ENCODE data around the gene EFCAB11. TPM values are rescaled to one million over a fixed set of nuclear protein-coding genes. Genes with fewer than 3 reads are reported as not detected.

Gene EFCAB11
- total and polyA plus RNA-seq, 9 of the 15 experiments (the other 6 are each of a cell fraction or from before 2014, with no cell fraction given) = 13.4 to 37.9 (median 17.4) TPM

DNA sequence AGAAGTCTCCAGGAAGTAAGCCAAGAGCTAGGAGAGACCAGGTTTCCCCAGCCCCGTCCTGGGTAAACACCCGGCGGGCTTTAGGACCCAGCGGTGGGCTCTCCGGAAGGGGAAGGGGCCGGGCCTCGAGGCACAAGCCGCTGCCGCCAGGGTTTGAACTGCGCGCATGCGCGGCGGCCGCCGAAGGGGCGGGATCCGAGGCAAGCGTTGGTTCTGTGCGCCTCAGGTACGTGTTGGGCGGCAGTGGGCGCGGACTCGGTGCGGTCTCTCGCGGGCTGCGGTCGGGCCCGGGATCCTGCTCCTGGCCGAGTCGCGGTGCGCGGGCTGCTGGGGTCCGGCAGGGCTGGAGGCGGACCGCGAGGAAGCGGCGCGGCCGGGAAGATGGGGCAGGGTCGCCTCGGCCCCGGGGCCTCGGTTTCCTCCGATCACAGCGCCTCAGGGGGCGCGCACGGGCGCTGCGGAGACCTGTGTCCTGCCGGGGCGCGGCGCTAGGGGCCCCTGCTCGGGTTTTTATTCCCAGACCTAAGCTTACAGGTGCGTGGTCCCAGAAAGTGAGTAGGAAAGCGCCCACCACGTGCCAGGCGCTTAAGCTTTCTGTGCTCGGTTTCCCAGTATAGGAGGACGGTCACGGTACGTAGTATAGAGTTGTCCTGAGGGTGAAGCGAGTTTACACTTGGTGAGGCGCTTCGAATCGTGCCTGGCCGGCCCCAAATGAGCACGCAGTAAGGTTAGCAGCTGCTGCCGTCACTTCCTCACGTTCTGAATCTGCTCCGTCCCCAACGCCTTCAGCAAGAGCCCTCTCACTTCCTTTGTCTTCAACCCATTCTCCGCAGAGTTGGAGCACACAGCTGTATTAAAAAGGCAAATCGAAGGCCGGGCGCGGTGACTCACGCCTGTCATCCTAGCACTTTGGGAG is 1.5 kb upstream of the EFCAB11 start, which contains the start of gene TDP1 (continued):
- TF ChIP-seq RUNX1 (IDR thresholded peaks at IDR 0.05; ENCODE audit: low read depth) = no peak
- no peak for TF ChIP-seq PURB (CRISPR knock-in tag; IDR thresholded peaks at IDR 0.05; ENCODE audit: low read depth)
- TF ChIP-seq ZNF444 (CRISPR knock-in tag; IDR thresholded peaks at IDR 0.05) = no peak
- TF ChIP-seq POLR2AphosphoS5 (IDR thresholded peaks at IDR 0.05; ENCODE audit: control insufficient read depth, insufficient read depth, low read depth, low read length) = peak; percentile 52
- TF ChIP-seq KLF13 (tag; IDR thresholded peaks at IDR 0.05; ENCODE audit: borderline replicate concordance, low read depth) = no peak
- TF ChIP-seq FOXA3 (CRISPR knock-in tag; conservative IDR thresholded peaks at IDR 0.05 in 1 of 2, IDR thresholded peaks at IDR 0.05 in 1 of 2) = peak; percentile 90 to 93
- TF ChIP-seq ZBTB17 (CRISPR knock-in tag; IDR thresholded peaks at IDR 0.05) = no peak
- peak; percentile 77 for TF ChIP-seq L3MBTL2 (IDR thresholded peaks at IDR 0.05)
- TF ChIP-seq, protein P1, sequence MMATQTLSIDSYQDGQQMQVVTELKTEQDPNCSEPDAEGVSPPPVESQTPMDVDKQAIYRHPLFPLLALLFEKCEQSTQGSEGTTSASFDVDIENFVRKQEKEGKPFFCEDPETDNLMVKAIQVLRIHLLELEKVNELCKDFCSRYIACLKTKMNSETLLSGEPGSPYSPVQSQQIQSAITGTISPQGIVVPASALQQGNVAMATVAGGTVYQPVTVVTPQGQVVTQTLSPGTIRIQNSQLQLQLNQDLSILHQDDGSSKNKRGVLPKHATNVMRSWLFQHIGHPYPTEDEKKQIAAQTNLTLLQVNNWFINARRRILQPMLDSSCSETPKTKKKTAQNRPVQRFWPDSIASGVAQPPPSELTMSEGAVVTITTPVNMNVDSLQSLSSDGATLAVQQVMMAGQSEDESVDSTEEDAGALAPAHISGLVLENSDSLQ (IDR thresholded peaks at IDR 0.05) = no peak
- TF ChIP-seq SNIP1 (IDR thresholded peaks at IDR 0.05; ENCODE audit: low read depth) = no peak
- TF ChIP-seq TAL1 (IDR thresholded peaks at IDR 0.05) = no peak
- TF ChIP-seq KAT2B (IDR thresholded peaks at IDR 0.05; ENCODE audit: low read depth, low read length) = no peak
- no peak for TF ChIP-seq PYGO2 (tag; IDR thresholded peaks at IDR 0.05)
- no peak for TF ChIP-seq DDX20 (tag; IDR thresholded peaks at IDR 0.05; ENCODE audit: low read depth)
- TF ChIP-seq, protein P2, sequence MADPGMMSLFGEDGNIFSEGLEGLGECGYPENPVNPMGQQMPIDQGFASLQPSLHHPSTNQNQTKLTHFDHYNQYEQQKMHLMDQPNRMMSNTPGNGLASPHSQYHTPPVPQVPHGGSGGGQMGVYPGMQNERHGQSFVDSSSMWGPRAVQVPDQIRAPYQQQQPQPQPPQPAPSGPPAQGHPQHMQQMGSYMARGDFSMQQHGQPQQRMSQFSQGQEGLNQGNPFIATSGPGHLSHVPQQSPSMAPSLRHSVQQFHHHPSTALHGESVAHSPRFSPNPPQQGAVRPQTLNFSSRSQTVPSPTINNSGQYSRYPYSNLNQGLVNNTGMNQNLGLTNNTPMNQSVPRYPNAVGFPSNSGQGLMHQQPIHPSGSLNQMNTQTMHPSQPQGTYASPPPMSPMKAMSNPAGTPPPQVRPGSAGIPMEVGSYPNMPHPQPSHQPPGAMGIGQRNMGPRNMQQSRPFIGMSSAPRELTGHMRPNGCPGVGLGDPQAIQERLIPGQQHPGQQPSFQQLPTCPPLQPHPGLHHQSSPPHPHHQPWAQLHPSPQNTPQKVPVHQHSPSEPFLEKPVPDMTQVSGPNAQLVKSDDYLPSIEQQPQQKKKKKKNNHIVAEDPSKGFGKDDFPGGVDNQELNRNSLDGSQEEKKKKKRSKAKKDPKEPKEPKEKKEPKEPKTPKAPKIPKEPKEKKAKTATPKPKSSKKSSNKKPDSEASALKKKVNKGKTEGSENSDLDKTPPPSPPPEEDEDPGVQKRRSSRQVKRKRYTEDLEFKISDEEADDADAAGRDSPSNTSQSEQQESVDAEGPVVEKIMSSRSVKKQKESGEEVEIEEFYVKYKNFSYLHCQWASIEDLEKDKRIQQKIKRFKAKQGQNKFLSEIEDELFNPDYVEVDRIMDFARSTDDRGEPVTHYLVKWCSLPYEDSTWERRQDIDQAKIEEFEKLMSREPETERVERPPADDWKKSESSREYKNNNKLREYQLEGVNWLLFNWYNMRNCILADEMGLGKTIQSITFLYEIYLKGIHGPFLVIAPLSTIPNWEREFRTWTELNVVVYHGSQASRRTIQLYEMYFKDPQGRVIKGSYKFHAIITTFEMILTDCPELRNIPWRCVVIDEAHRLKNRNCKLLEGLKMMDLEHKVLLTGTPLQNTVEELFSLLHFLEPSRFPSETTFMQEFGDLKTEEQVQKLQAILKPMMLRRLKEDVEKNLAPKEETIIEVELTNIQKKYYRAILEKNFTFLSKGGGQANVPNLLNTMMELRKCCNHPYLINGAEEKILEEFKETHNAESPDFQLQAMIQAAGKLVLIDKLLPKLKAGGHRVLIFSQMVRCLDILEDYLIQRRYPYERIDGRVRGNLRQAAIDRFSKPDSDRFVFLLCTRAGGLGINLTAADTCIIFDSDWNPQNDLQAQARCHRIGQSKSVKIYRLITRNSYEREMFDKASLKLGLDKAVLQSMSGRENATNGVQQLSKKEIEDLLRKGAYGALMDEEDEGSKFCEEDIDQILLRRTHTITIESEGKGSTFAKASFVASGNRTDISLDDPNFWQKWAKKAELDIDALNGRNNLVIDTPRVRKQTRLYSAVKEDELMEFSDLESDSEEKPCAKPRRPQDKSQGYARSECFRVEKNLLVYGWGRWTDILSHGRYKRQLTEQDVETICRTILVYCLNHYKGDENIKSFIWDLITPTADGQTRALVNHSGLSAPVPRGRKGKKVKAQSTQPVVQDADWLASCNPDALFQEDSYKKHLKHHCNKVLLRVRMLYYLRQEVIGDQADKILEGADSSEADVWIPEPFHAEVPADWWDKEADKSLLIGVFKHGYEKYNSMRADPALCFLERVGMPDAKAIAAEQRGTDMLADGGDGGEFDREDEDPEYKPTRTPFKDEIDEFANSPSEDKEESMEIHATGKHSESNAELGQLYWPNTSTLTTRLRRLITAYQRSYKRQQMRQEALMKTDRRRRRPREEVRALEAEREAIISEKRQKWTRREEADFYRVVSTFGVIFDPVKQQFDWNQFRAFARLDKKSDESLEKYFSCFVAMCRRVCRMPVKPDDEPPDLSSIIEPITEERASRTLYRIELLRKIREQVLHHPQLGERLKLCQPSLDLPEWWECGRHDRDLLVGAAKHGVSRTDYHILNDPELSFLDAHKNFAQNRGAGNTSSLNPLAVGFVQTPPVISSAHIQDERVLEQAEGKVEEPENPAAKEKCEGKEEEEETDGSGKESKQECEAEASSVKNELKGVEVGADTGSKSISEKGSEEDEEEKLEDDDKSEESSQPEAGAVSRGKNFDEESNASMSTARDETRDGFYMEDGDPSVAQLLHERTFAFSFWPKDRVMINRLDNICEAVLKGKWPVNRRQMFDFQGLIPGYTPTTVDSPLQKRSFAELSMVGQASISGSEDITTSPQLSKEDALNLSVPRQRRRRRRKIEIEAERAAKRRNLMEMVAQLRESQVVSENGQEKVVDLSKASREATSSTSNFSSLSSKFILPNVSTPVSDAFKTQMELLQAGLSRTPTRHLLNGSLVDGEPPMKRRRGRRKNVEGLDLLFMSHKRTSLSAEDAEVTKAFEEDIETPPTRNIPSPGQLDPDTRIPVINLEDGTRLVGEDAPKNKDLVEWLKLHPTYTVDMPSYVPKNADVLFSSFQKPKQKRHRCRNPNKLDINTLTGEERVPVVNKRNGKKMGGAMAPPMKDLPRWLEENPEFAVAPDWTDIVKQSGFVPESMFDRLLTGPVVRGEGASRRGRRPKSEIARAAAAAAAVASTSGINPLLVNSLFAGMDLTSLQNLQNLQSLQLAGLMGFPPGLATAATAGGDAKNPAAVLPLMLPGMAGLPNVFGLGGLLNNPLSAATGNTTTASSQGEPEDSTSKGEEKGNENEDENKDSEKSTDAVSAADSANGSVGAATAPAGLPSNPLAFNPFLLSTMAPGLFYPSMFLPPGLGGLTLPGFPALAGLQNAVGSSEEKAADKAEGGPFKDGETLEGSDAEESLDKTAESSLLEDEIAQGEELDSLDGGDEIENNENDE (IDR thresholded peaks at IDR 0.05; ENCODE audit: low read depth, low read length) = no peak
- TF ChIP-seq YBX1 (IDR thresholded peaks at IDR 0.05) = no peak
